ENCODE measurements around the gene FAM227A. TPM values are rescaled to one million over a fixed set of nuclear protein-coding genes. Genes with fewer than 3 reads are reported as not detected.

Gene FAM227A
- total RNA-seq = 10 to 100 TPM in 1 of 5 donors, 1 to 10 TPM in 2, under 1 TPM in 2; under 0.01 to 39.1 (median 1.2) TPM
- 1 to 10 TPM in 1 of 3 donors, under 1 TPM in 2; 0.23 to 2.0 (median 0.44) TPM for polyA plus RNA-seq
- long read RNA-seq, donor 1 = 0 reads
- long read RNA-seq, donor 2 = 0 reads
- long read RNA-seq, donor 3 = 0 reads
- long read RNA-seq, donor 4 = 0 reads
- long read RNA-seq, donor 5, partial matches to known transcripts = 6 of 6 reads
- long read RNA-seq, donor 5, other reads (novel, unspliced or antisense) = 0 of 6 reads
- long read RNA-seq, donor 6, partial matches to known transcripts = 55 of 61 reads
- long read RNA-seq, donor 6, other reads (novel, unspliced or antisense) = 6 of 61 reads
- long read RNA-seq, donor 7, partial matches to known transcripts = 160 of 160 reads
- long read RNA-seq, donor 7, other reads (novel, unspliced or antisense) = 0 of 160 reads
- long read RNA-seq, donor 8 = 0 reads
- long read RNA-seq, donor 9 = 0 reads
- long read RNA-seq, donor 10 = 0 reads

DNA sequence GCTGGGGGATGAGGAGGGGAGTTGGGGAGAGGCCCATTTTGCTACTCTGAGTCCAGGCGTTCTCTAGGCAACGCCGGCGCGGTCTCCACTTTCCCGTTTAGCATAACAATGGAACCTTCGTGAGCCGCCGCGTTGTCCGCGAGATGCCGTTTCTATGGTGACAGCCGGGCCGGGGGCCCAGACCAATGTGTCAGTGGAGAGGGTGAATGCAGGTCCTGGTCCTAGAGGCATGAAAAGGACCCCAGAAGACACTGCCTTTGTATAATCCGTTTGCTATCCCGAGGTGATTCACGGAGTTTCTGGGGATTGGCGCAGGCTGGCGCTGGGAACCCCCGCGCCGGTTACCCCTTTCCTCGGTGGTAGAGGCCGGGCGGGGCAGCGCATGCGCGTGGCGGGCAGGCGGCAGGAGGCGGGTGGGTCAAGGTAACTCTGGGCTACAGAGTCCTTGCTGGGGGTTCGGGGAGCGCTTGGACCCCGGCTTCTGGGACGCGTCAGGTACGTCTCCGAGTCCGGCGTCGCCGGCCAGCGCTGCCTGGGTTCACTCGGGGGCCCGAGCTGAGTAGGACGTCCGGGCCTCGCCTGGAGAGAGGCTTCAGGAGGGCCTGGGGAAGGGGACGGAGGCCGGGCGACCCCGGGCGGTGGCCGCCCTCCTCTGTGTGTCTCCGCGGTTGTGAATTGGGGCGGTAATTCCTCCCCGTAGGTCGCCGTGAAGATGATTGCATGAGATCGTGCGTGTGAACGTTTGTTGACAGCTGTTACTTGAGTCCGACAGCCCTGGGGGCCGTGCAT is at the start of gene FAM227A, which contains the start of gene CBY1:
TSS of gene FAM227A (minus strand) at position 137 of the 789 bp plus-strand sequence. CDS start 6,224 bp downstream, outside the sequence.
TSS of gene CBY1 (plus strand) at position 383 of the 789 bp plus-strand sequence. CDS start 11,417 bp downstream, outside the sequence.
- intact Hi-C loops (cut with DNase I; ENCODE audit: low total_unique reads) = no loop called here
- Histone ChIP-seq H3K27ac (peak within 1 kb of the TSS; percentile 76 to 95 (median 89)), H3K36me3 (peaks cover 0 to 13% (median 7%) of the 10 kb centered on the region in 4 donors), H3K4me1 (peaks cover 12 to 29% (median 27%) of the 10 kb centered on the region in 4 donors), H3K27me3 (no peaks in the 10 kb centered on the region), H3K9me3 (no peaks in the 10 kb centered on the region), H3K4me3 (peak within 1 kb of the TSS; percentile 82 to 97 (median 92))
- WGBS, 5 donors = 0 to 1% (median 0%) methylated on average over 32 to 66 of the region's 66 CpGs
- TF ChIP-seq, protein P1, sequence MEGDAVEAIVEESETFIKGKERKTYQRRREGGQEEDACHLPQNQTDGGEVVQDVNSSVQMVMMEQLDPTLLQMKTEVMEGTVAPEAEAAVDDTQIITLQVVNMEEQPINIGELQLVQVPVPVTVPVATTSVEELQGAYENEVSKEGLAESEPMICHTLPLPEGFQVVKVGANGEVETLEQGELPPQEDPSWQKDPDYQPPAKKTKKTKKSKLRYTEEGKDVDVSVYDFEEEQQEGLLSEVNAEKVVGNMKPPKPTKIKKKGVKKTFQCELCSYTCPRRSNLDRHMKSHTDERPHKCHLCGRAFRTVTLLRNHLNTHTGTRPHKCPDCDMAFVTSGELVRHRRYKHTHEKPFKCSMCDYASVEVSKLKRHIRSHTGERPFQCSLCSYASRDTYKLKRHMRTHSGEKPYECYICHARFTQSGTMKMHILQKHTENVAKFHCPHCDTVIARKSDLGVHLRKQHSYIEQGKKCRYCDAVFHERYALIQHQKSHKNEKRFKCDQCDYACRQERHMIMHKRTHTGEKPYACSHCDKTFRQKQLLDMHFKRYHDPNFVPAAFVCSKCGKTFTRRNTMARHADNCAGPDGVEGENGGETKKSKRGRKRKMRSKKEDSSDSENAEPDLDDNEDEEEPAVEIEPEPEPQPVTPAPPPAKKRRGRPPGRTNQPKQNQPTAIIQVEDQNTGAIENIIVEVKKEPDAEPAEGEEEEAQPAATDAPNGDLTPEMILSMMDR (IDR thresholded peaks at IDR 0.05) = no peak
- TF ChIP-seq EP300 (IDR thresholded peaks at IDR 0.05) (no peak), POLR2A (IDR thresholded peaks at IDR 0.05) (no peak), POLR2AphosphoS5 (IDR thresholded peaks at IDR 0.05) (peak in 2 of 3 donors; percentile 44 to 77)
- DNase-seq = peak; percentile 92 to 96

DNA sequence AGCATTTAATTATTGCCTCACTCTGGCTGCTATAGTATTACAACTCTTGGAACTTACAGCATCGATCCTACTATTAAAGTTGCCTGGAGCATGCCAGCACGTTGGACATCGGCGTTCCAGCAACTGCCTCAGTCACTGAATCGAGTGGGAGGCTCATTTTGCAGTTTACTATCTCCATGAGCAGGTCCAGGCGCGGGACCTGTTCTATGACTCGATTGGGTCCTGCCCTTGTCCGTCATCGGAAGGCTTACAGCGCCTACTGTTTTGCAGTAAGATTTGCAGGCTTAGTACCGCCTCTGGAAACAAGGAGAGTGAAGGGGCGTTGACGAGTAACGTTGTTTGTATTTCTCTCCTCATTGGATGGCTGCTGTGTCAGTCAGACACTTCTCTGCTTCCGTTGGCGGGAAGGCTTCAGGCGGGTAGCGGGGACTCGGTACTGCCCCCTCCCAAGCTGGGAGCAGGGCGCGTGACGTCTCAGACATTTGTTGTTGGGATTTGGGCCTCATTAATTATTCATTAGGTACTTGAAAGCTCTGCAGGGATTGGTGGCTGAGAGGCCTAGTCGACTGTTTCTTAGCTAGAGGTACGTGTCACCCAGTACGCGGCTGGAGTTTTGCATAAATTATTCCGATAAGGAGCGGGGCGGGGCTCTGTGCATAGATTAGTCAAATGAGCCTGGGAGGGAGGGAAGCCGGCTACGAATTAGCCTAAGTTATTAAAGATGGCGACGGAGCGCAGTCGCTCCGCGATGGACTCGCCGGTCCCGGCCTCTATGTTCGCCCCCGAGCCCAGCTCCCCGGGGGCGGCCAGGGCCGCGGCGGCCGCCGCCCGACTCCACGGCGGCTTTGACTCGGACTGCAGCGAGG is 49.3 kb upstream of the FAM227A start, which contains the start of gene GTPBP1:
TSS of gene GTPBP1 (plus strand) at position 710 of the 866 bp plus-strand sequence. CDS start at position 722, 12 bp downstream.
- Histone ChIP-seq H3K27me3 (no peaks in the 10 kb centered on the region), H3K4me3 (peak within 1 kb of the TSS; percentile 80 to 92 (median 88)), H3K4me1 (peaks cover 39 to 55% (median 44%) of the 10 kb centered on the region in 4 donors), H3K27ac (peak within 1 kb of the TSS; percentile 96 to 100 (median 98)), H3K9me3 (no peaks in the 10 kb centered on the region), H3K36me3 (peaks cover 0 to 15% (median 11%) of the 10 kb centered on the region in 4 donors)
- WGBS, 5 donors = 0% methylated on average over 26 to 55 of the region's 55 CpGs
- intact Hi-C loops (cut with DNase I; ENCODE audit: low total_unique reads) = no loop called here
- DNase-seq = peak; percentile 98 to 100
- peak in 2 of 4 donors; percentile 39 to 75 for TF ChIP-seq POLR2A (IDR thresholded peaks at IDR 0.05)
- TF ChIP-seq POLR2AphosphoS5 (IDR thresholded peaks at IDR 0.05) = peak; percentile 81 to 90 (median 84)
- TF ChIP-seq, protein P1 (IDR thresholded peaks at IDR 0.05) = no peak
- no peak for TF ChIP-seq EP300 (IDR thresholded peaks at IDR 0.05)

DNA sequence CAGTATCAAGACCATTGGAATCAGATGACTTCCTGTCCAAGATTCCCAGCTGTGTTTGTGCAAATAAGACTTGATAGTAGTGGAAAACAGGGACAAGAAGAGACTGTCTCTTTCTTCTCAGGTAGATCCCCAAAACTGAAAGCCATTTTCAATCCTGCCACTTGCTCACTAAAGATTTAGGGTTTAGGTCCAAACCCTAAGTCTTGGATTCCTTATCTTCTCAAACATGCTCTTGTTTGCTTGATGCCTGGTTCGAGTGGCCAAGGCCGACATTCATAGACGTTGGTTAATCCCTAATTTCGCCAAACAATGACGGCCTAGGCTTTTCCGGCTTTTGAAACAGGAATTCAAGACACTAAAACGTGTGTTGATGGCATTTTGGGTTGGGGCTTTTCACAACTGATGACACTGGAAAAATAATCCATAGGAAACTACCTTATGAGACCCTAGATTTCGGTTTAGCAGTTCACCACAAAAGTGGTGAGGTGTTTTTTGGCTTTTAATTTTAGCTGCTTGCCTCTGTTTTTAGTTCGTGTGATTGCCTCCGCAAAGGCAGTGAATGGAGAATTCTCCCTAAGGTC is 48.6 kb upstream of the FAM227A start:
- H3K9me3 ChIP-seq = no peaks in the 10 kb centered on the region
- intact Hi-C loops (cut with DNase I; ENCODE audit: low total_unique reads) = no loop called here
- H3K4me3 ChIP-seq = peak overlapping the region; percentile 29 to 41 (median 35)
- H3K36me3 ChIP-seq = peaks cover 0 to 8% (median 3%) of the 10 kb centered on the region in 4 donors
- no peak for TF ChIP-seq POLR2AphosphoS5 (IDR thresholded peaks at IDR 0.05)
- TF ChIP-seq POLR2A (IDR thresholded peaks at IDR 0.05) = no peak
- TF ChIP-seq, protein P1 (IDR thresholded peaks at IDR 0.05) = no peak
- TF ChIP-seq EP300 (IDR thresholded peaks at IDR 0.05) = no peak
- DNase-seq = peak in 1 of 2 donors; percentile 42
- peaks cover 41 to 52% (median 47%) of the 10 kb centered on the region in 4 donors for H3K4me1 ChIP-seq
- WGBS, 5 donors = 5 to 11% (median 7%) methylated on average over 10 of the region's 10 CpGs
- no peaks in the 10 kb centered on the region for H3K27me3 ChIP-seq
- H3K27ac ChIP-seq = peak overlapping the region; percentile 80 to 100 (median 96)

Measured in stomach (tissue), 19 donors.